ENCODE data around the gene SPP2. TPM values are rescaled to one million over a fixed set of nuclear protein-coding genes. Genes with fewer than 3 reads are reported as not detected.

SPP2 gene, protein sequence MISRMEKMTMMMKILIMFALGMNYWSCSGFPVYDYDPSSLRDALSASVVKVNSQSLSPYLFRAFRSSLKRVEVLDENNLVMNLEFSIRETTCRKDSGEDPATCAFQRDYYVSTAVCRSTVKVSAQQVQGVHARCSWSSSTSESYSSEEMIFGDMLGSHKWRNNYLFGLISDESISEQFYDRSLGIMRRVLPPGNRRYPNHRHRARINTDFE
- not detected for polyA plus RNA-seq

DNA sequence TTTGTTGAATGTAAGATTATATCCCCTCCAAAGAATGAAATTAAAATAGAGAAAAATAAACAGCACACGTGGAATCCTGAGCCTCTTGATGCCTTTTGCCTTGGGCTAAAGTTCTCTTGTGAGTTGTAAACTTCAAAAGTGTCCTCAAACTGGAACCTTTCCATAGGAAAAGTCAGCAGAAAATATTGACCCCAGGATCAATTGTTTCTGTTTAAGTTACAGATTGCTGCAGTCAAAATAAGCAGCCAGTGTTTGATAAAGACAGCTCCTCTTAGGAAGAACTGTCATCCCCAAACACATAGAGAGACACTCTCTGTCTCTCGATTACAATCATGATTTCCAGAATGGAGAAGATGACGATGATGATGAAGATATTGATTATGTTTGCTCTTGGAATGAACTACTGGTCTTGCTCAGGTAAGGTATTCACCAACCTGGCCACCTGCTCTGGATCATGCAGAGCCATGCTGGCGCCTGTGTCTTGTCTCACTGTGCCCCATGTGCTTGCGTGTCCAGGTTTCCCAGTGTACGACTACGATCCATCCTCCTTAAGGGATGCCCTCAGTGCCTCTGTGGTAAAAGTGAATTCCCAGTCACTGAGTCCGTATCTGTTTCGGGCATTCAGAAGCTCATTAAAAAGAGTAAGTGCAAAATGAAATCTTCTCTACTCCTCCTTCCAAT is at the start of gene SPP2:
Gene SPP2, plus strand, starts transcription at position 248 of the 681 bp plus-strand sequence. Its CDS starts 85 bp downstream, at position 333.
- peaks cover 0 to 4% (median 0%) of the 10 kb centered on the region in 6 donors for H3K9me3 Mint-ChIP-seq
- DNase-seq, result no peak
- peaks cover 0 to 6% (median 2%) of the 10 kb centered on the region in 3 donors for H3K27me3 Mint-ChIP-seq (ENCODE audit: low read depth in 3 of 3)
- H3K4me3 Mint-ChIP-seq, result no peak within 1 kb of the TSS
- no peak within 1 kb of the TSS for H3K27ac Mint-ChIP-seq
- H3K4me1 Mint-ChIP-seq, result peaks cover 9 to 12% of the 10 kb centered on the region in 2 donors
- peaks cover 0 to 11% (median 10%) of the 10 kb centered on the region in 3 donors for H3K36me3 Mint-ChIP-seq

GRCh38 chr2:234001380-234002160 is 48.9 kb upstream of the SPP2 start:
- Mint-ChIP-seq H3K27ac (peak overlapping the region; percentile 72 to 93 (median 88)), H3K36me3 (peaks cover 0 to 7% (median 3%) of the 10 kb centered on the region in 3 donors), H3K4me1 (peaks cover 58 to 61% of the 10 kb centered on the region in 2 donors), H3K27me3 (ENCODE audit: low read depth in 3 of 3) (peaks cover 3 to 4% (median 3%) of the 10 kb centered on the region in 3 donors), H3K9me3 (peaks cover 0 to 3% (median 0%) of the 10 kb centered on the region in 6 donors), H3K4me3 (peak overlapping the region; percentile 58 to 74 (median 69))
- DNase-seq, result peak in 2 of 3 donors; percentile 35 to 40

- Mint-ChIP-seq H3K27me3 (ENCODE audit: low read depth in 3 of 3) (peaks cover 3 to 4% (median 3%) of the 10 kb centered on the region in 3 donors), H3K9me3 (peaks cover 0 to 3% (median 0%) of the 10 kb centered on the region in 6 donors), H3K36me3 (peaks cover 0 to 7% (median 3%) of the 10 kb centered on the region in 3 donors), H3K4me3 (peak overlapping the region in 1 of 5 donors; percentile 39), H3K4me1 (peaks cover 55 to 57% of the 10 kb centered on the region in 2 donors), H3K27ac (peak overlapping the region in 2 of 6 donors; percentile 11 to 71)
- DNase-seq, result no peak
Measured at GRCh38 chr2:234002281-234002680, 48.2 kb upstream of the SPP2 start.

DNA sequence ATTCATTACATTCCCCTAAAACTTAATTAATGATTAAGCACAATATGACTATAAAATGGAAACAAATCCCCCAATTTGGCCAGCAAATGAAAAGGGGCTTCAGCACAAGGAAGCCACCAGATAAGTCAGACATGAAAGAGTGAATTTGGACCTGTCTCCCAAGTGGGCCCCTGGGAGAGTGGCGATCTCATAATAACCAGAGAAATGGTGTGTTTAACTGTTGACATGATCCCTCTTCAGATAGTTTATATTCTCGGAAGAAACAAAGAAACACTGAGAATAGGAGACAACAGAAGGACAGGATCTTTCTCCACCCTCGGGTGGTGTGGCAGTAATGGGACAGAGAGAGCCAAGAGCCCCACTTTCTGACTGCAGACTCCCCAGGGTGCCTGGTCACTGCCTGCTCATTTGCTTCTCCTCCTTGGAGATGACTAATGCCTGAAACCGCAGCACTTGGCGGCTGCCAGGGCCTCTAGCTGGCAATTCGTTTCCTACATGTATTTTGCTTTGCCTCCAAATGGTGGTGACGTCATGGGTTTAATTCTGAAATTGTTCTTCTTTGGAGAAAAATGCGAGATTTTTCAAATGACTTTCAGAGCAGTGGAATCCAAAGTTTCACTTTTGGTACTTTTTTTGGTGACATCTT is 46.4 kb upstream of the SPP2 start:
- DNase-seq, result no peak
- Mint-ChIP-seq H3K36me3 (peaks cover 0 to 7% (median 3%) of the 10 kb centered on the region in 3 donors), H3K4me3 (no peak overlapping the region), H3K9me3 (peaks cover 0 to 3% (median 0%) of the 10 kb centered on the region in 6 donors), H3K27ac (peak overlapping the region in 1 of 6 donors; percentile 51), H3K27me3 (ENCODE audit: low read depth in 3 of 3) (peaks cover 3 to 5% (median 4%) of the 10 kb centered on the region in 3 donors), H3K4me1 (peaks cover 37 to 40% of the 10 kb centered on the region in 2 donors)

DNA sequence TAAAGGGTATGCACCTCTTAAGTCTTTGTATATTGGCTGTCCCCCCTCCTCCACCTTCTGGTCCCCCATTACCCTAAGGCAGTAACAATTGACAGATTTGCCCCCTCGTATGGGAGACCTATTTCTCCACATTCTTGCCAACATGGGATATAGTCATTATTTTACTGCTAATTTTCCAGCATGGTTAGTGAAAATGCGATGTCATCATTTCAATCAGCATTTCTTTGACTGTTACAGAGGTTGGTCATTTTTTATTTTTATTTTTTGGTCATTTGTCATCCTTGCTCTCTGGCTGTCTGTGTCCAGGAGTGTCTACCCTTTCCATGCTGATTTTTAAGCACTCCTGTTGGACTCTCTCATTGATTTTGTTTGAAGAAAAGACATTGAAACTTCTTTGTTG is 45.4 kb upstream of the SPP2 start:
- Mint-ChIP-seq H3K9me3 (peaks cover 0 to 3% (median 0%) of the 10 kb centered on the region in 6 donors), H3K27ac (no peak overlapping the region), H3K4me3 (no peak overlapping the region), H3K27me3 (ENCODE audit: low read depth in 3 of 3) (peaks cover 3 to 6% (median 5%) of the 10 kb centered on the region in 3 donors), H3K36me3 (peaks cover 0 to 7% (median 3%) of the 10 kb centered on the region in 3 donors), H3K4me1 (peaks cover 34 to 37% of the 10 kb centered on the region in 2 donors)
- no peak for DNase-seq

DNA sequence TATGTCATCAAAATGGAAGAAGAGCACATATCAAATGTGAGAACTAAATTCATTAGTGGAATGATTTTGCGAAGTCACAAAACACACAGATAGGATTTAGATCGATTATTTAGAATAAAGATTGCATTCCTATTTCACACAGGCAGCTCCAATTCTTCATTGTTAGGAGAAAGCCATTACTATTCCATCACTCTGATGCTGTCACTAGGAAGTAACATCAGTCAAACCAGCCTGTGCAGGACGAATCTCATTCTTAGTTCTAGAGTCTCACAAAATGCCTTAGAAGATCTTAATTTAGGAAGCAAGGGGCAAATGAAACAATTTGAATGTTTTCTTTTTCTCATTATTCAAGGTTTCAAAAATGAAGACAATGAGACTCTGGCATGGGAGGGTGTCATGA is 44.0 kb upstream of the SPP2 start:
- peaks cover 0 to 3% (median 0%) of the 10 kb centered on the region in 6 donors for H3K9me3 Mint-ChIP-seq
- no peak for DNase-seq
- peaks cover 3 to 6% (median 5%) of the 10 kb centered on the region in 3 donors for H3K27me3 Mint-ChIP-seq (ENCODE audit: low read depth in 3 of 3)

GRCh38 chr2:234014427-234014826 is 36.1 kb upstream of the SPP2 start:
- DNase-seq, result no peak
- peaks cover 0 to 4% (median 0%) of the 10 kb centered on the region in 3 donors for H3K27me3 Mint-ChIP-seq (ENCODE audit: low read depth in 3 of 3)
- H3K36me3 Mint-ChIP-seq, result peaks cover 0 to 8% (median 3%) of the 10 kb centered on the region in 3 donors
- H3K4me3 Mint-ChIP-seq, result no peak overlapping the region
- H3K27ac Mint-ChIP-seq, result no peak overlapping the region
- peaks cover 0 to 2% of the 10 kb centered on the region in 2 donors for H3K4me1 Mint-ChIP-seq
- no peaks in the 10 kb centered on the region for H3K9me3 Mint-ChIP-seq

More for the DNA sequence above, 44.0 kb upstream of the SPP2 start:
- Mint-ChIP-seq H3K27ac (no peak overlapping the region), H3K4me1 (peaks cover 20 to 23% of the 10 kb centered on the region in 2 donors), H3K4me3 (no peak overlapping the region), H3K36me3 (peaks cover 0 to 6% (median 2%) of the 10 kb centered on the region in 3 donors)

DNA sequence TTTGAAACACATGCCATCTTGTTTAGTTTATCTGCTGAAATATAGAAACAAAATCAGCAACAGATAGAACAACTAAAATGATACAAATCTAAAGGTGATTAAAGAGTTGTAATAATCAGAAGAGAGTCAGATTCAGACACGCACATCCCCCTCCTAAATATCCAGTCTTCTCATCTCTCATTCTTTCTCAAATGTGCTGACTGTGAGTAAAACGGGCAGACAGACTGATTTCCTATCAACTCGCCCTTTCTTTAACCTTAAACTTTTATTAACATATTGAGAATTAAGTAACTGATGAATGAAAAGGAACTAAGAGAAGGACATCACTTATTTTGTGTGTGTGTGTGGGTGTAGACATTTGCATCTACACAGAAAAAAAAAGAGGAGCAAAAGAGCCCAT is 34.6 kb upstream of the SPP2 start:
- H3K36me3 Mint-ChIP-seq, result peaks cover 0 to 8% (median 3%) of the 10 kb centered on the region in 3 donors
- H3K4me1 Mint-ChIP-seq, result peaks cover 0 to 2% of the 10 kb centered on the region in 2 donors
- H3K9me3 Mint-ChIP-seq, result no peaks in the 10 kb centered on the region
- no peak overlapping the region for H3K4me3 Mint-ChIP-seq
- peak overlapping the region in 1 of 6 donors; percentile 30 for H3K27ac Mint-ChIP-seq
- no peak for DNase-seq
- peaks cover 0 to 2% (median 0%) of the 10 kb centered on the region in 3 donors for H3K27me3 Mint-ChIP-seq (ENCODE audit: low read depth in 3 of 3)

DNA sequence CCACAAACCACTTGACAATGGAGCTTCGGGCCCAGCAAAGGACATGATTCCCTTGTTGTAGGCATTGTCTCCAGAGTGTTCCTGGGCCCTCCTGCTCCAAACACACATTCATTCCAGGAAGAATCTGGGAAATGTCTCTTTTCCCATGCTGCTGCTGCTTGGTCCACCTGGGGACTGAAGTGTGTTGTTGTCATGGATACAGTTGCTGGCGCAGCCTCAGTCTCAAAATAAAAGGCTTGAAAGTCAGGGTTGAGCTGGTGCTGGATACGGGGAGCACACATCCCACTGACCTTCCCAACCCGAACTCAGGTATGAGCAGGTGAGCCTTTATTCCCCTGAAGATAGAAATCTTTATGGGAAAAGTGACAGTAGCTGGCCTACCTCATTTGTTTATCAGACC is 30.6 kb upstream of the SPP2 start:
- H3K4me3 Mint-ChIP-seq, result no peak overlapping the region
- H3K27me3 Mint-ChIP-seq (ENCODE audit: low read depth in 3 of 3), result peaks cover 0 to 2% (median 0%) of the 10 kb centered on the region in 3 donors
- H3K27ac Mint-ChIP-seq, result no peak overlapping the region
- no peak for DNase-seq
- peaks cover 16 to 25% of the 10 kb centered on the region in 2 donors for H3K4me1 Mint-ChIP-seq
- peaks cover 4 to 18% (median 9%) of the 10 kb centered on the region in 3 donors for H3K36me3 Mint-ChIP-seq
- peaks cover 0 to 7% (median 0%) of the 10 kb centered on the region in 6 donors for H3K9me3 Mint-ChIP-seq

DNA sequence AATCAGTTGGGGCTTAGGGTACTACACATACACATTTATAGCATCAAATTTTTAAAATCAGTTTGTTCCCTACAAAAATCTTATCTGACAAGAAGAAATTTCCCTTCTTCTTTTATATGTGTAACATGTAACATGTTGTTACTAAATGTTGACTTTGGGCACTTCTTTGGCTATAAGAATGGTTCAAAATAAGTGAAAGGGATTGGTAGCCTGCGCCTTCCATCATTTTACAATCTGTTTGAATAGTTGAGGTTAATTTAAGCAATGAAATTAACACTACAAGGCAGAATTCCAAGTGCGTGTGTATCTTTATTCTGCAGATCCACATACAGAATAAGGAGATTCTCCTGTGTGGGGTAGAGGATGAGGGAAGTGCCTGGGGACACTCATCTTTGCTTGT is 30.2 kb upstream of the SPP2 start:
- DNase-seq, result no peak
- H3K36me3 Mint-ChIP-seq, result peaks cover 4 to 16% (median 9%) of the 10 kb centered on the region in 3 donors
- peaks cover 0 to 2% (median 0%) of the 10 kb centered on the region in 3 donors for H3K27me3 Mint-ChIP-seq (ENCODE audit: low read depth in 3 of 3)
- H3K27ac Mint-ChIP-seq, result no peak overlapping the region
- H3K4me3 Mint-ChIP-seq, result no peak overlapping the region
- H3K9me3 Mint-ChIP-seq, result peaks cover 0 to 7% (median 0%) of the 10 kb centered on the region in 6 donors
- H3K4me1 Mint-ChIP-seq, result peaks cover 20 to 29% of the 10 kb centered on the region in 2 donors

DNA sequence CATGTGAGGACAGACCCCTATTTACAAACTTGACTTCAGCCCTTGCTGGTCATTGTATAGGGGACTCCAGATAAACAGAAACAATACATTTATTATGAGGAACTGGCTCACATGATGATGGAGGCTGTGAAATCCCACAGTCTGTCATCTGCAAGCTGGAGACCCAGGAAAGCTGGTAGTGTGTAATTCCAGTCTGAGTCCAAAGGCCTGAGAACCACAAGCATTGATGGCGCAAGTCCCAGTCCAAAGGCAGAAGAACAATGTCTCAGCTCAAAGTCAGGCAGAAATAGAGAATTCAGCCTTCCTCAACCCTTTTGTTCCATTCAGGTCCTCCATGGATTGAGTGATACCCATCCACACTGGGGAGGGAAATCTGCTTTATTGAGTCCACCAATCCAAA is 28.1 kb upstream of the SPP2 start:
- Mint-ChIP-seq H3K4me3 (no peak overlapping the region), H3K4me1 (peaks cover 41 to 50% of the 10 kb centered on the region in 2 donors), H3K27ac (peak overlapping the region in 1 of 6 donors; percentile 4), H3K9me3 (peaks cover 0 to 7% (median 0%) of the 10 kb centered on the region in 6 donors), H3K36me3 (peaks cover 4 to 12% (median 6%) of the 10 kb centered on the region in 3 donors), H3K27me3 (ENCODE audit: low read depth in 3 of 3) (peaks cover 2 to 9% (median 5%) of the 10 kb centered on the region in 3 donors)
- DNase-seq, result no peak

DNA sequence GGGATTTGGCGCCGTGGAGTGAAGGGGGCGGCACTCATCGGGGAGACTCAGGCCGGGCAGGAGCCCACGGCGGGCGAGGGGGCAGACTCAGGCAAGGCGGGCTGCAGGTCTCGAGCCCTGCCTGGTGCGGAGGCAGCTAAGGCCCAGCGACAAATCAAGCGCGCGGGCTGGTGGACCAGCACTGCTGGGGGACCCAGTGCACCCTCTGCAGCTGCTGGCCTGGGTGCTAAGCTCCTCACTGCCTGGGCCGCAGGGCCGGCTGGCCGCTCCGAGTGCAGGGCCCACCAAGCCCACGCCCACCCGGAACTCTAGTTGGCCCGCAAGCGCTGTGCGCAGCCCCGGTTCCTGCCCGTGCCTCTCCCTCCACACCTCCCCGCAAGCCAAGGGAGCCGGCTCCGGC is 26.2 kb upstream of the SPP2 start:
- Mint-ChIP-seq H3K27me3 (ENCODE audit: low read depth in 3 of 3) (peaks cover 2 to 9% (median 5%) of the 10 kb centered on the region in 3 donors), H3K27ac (peak overlapping the region in 5 of 6 donors; percentile 51 to 69 (median 66)), H3K9me3 (peaks cover 0 to 7% (median 0%) of the 10 kb centered on the region in 6 donors), H3K36me3 (peaks cover 4 to 13% (median 12%) of the 10 kb centered on the region in 3 donors), H3K4me1 (peaks cover 60 to 67% of the 10 kb centered on the region in 2 donors), H3K4me3 (peak overlapping the region in 3 of 5 donors; percentile 31 to 49 (median 46))
- DNase-seq, result no peak
